ENCODE results near the gene LRIF1.

DNA sequence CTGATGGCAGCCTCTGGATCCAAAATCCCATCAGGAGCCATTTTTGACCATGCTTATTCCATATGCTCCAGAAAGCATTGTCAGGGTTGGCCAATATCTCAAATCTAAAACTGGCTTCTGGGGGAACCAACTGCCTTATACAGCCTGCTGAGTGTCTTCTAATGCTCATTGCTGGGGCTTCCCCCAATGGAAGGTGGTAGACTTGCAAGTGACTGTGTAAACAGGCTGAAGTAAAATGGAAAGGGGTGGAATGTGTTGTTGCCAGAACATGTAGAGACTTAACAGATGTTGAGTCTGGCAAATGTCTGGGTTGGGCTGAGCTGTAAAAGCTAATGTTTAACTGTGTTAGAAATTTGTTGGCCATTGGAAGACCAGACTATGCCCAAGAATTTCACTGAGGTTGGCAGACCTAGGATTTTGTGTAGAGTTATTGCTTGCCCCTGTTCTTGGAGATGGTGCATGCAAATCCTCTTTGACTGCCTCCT is 22.7 kb upstream of the LRIF1 start:
- TF ChIP-seq, protein P1, sequence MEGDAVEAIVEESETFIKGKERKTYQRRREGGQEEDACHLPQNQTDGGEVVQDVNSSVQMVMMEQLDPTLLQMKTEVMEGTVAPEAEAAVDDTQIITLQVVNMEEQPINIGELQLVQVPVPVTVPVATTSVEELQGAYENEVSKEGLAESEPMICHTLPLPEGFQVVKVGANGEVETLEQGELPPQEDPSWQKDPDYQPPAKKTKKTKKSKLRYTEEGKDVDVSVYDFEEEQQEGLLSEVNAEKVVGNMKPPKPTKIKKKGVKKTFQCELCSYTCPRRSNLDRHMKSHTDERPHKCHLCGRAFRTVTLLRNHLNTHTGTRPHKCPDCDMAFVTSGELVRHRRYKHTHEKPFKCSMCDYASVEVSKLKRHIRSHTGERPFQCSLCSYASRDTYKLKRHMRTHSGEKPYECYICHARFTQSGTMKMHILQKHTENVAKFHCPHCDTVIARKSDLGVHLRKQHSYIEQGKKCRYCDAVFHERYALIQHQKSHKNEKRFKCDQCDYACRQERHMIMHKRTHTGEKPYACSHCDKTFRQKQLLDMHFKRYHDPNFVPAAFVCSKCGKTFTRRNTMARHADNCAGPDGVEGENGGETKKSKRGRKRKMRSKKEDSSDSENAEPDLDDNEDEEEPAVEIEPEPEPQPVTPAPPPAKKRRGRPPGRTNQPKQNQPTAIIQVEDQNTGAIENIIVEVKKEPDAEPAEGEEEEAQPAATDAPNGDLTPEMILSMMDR (IDR thresholded peaks at IDR 0.05), result no peak
- TF ChIP-seq POLR2A (IDR thresholded peaks at IDR 0.05), result no peak
